Right lobe of liver (tissue), 6 donors: ENCODE measurements around the gene DPH3. TPM values are rescaled to one million over a fixed set of nuclear protein-coding genes. Genes with fewer than 3 reads are reported as not detected.
A peak's percentile ranks its signal among the peaks of the same experiment; 100 is the strongest.

Source experiments
- ATAC-seq, 4 donors: fragments of 200-7000 bp; cut with Tn5 transposase; one replicate each; pipeline ENCODE4 v1.9.1; 2020; ENCODE audit warnings: mild to moderate bottlenecking in 4 of 4, moderate library complexity in 4 of 4
- DNase-seq, 3 donors: peaks; one replicate each; pipeline ENCODE4 v3.0.0-alpha.2; 2020
- H3K27ac ChIP-seq, 3 donors: fragments of 200-600 bp; one replicate each; pipeline ENCODE4 v1.8.0; 2022
- H3K27me3 ChIP-seq, 2 donors: fragments of 200-600 bp; one replicate each; pipeline ENCODE4 v1.8.0; 2022
- H3K36me3 ChIP-seq, 4 donors: fragments of 200-600 bp; sonication (generic) in 1 of 4; one replicate each; pipeline versions ENCODE4 v1.5.1 to v1.8.0; 2017 to 2022; ENCODE audit warnings: control low read depth in 1 of 4
- H3K4me1 ChIP-seq, 4 donors: fragments of 200-600 bp; sonication (generic) in 1 of 4; one replicate each; pipeline versions ENCODE4 v1.5.1 to v1.8.0; 2017 to 2022; ENCODE audit warnings: control low read depth in 1 of 4
- H3K4me3 ChIP-seq, 3 donors: fragments of 200-600 bp; one replicate each; pipeline ENCODE4 v1.8.0; 2022
- H3K9me3 ChIP-seq, 4 donors: fragments of 200-600 bp; sonication (generic) in 1 of 4; one replicate each; pipeline versions ENCODE4 v1.5.1 to v1.8.0; 2017 to 2022; ENCODE audit warnings: control low read depth in 1 of 4
- POLR2A ChIP-seq: fragments of 450-650 bp; IDR thresholded peaks from one replicate; pipeline ENCODE4 v1.6.1; 2017; ENCODE audit warnings: antibody characterized with exemption, mild to moderate bottlenecking
- WGBS: methylation state at CpG from one replicate; pipeline ENCODE4 v1.1.6; 2018; ENCODE audit warnings: low coverage, low lambda C conversion rate; ENCODE audit not compliant: insufficient coverage; ENCODE audit errors: missing lambda C conversion rate; 5-methylcytosine and 5-hydroxymethylcytosine counted together
- intact Hi-C, 2 donors: fragments of 100-400 bp; cut with DNase I; formaldehyde crosslinking; loops; one replicate each; pipeline versions ENCODE4 v1.11.2 to v1.14.1; 2022
- total RNA-seq, 6 experiments: library from RNA; depleted of rRNA in 2 of 6; stranded (reverse); fragments of >200 nt in 2 of 6; fragmentation: NEBNext Ultra II Directional in 3 of 6; extraction: Animal tissue kit (Norgen Biotek cat#: 25700) in 3 of 6; gene quantifications; one replicate each; pipeline versions ENCODE4 v1.1.0 to v1.2.4, GENCODE V29; 2016 to 2023
- TF ChIP-seq, protein P1 (sequence below), 4 donors: fragments of 200-600 bp in 3 of 4; fragments of 450-650 bp in 1 of 4; IDR thresholded peaks; one replicate each; pipeline versions ENCODE4 v1.5.1 to v1.8.0; 2016 to 2022; ENCODE audit warnings: antibody characterized with exemption in 4 of 4, mild to moderate bottlenecking in 2 of 4
- donor health status: DM: no; HTN: yes; CAD: no.
- donor health status: DM: no; HTN: no; CAD: no.
- donor health status: DM: no; HTN: no; CAD: no.
- donor health status: DM: no; HTN: yes; CAD: no.
- donor health status: DM: no; HTN: yes; CAD: no.

DPH3 gene
- total RNA-seq, 6 experiments from 2014 or later, result 9.7 to 15.0 (median 12.9) TPM

DNA sequence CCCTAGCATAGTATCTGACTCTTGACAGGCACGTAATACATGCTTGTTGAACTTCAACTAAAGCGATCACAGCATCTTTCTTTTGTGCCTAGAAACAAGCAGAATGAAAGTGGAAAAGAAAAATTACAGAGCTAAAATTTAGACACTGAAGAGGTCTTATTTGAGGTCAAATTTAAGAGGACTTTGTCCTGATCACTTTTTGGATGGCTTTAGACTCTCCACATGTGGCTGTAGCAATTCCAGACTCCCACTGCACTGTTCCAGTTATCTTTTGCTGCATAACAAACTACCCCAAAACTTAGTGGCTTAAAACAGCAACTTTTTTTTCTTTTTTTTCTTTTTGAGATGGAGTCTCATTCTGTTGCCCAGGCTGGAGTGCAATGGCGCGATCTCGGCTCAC is 23.5 kb downstream of the DPH3 start:
- H3K9me3 ChIP-seq, result no peaks in the 10 kb centered on the region
- no peaks in the 10 kb centered on the region for H3K27me3 ChIP-seq
- no peak overlapping the region for H3K4me3 ChIP-seq
- H3K27ac ChIP-seq, result peak overlapping the region in 2 of 3 donors; percentile 35 to 43
- DNase-seq (no peak), ATAC-seq (peak in 3 of 4 donors; percentile 18 to 57 (median 52))
- H3K36me3 ChIP-seq, result no peaks in the 10 kb centered on the region
- 89% methylated on average over 5 of the region's 5 CpGs for WGBS
- H3K4me1 ChIP-seq, result peaks cover 0 to 51% (median 0%) of the 10 kb centered on the region in 4 donors
- intact Hi-C loops, result loop anchor here in 1 of 2 donors (10.0 kb wide), 2 partner anchors 186 to 606 kb away; no protein-coding TSS in a partner anchor
- no peak for TF ChIP-seq POLR2A
- TF ChIP-seq, protein P1, sequence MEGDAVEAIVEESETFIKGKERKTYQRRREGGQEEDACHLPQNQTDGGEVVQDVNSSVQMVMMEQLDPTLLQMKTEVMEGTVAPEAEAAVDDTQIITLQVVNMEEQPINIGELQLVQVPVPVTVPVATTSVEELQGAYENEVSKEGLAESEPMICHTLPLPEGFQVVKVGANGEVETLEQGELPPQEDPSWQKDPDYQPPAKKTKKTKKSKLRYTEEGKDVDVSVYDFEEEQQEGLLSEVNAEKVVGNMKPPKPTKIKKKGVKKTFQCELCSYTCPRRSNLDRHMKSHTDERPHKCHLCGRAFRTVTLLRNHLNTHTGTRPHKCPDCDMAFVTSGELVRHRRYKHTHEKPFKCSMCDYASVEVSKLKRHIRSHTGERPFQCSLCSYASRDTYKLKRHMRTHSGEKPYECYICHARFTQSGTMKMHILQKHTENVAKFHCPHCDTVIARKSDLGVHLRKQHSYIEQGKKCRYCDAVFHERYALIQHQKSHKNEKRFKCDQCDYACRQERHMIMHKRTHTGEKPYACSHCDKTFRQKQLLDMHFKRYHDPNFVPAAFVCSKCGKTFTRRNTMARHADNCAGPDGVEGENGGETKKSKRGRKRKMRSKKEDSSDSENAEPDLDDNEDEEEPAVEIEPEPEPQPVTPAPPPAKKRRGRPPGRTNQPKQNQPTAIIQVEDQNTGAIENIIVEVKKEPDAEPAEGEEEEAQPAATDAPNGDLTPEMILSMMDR (IDR thresholded peaks at IDR 0.05), result no peak

DNA sequence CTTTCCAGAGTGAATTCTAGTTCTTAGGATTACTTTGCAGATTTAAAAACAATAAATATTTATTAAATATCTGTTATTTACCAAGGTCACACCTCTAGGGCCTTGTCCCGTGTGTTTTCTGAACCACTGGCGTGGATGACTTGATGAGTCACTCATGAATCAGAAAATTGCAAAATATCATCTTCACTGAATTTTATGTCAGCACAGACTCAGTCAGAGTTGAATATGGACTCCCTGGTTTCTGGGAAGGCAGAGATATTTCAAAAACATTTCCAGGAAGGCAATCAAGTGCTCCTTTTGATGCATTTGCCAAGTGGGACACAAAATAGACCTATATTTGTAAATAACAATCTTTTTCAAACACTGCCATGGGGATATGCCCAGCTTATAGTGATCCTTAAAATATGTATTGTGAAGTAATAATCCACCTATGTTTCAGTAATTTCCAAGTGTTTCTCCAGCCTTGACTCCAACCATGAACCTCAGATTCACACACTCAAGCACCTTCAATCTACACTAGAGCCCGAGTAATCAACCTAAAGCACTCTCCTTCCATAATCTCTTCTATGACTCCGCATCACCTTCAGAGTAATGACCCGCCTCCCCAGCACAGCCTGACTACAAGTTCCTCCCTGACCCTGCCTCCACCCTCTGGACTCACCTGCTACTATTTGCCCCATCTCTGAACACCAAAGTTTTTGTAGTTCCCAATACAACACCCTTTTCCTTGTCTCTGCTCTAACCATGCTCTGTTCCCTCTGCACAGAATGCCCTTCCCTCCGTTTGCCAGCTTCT is 24.3 kb downstream of the DPH3 start:
- Histone ChIP-seq H3K27ac (peak overlapping the region in 2 of 3 donors; percentile 35 to 50), H3K27me3 (no peaks in the 10 kb centered on the region), H3K36me3 (no peaks in the 10 kb centered on the region), H3K4me3 (no peak overlapping the region), H3K4me1 (peaks cover 0 to 59% (median 0%) of the 10 kb centered on the region in 4 donors), H3K9me3 (no peaks in the 10 kb centered on the region)
- TF ChIP-seq, protein P1 (IDR thresholded peaks at IDR 0.05), result no peak
- TF ChIP-seq POLR2A, result no peak
- intact Hi-C loops, result loop anchor here in 1 of 2 donors (10.0 kb wide), 2 partner anchors 186 to 606 kb away; no protein-coding TSS in a partner anchor
- ATAC-seq, result peak in 3 of 4 donors; percentile 42 to 75 (median 69)
- WGBS, result 60% methylated on average over 6 of the region's 6 CpGs
- no peak for DNase-seq

DNA sequence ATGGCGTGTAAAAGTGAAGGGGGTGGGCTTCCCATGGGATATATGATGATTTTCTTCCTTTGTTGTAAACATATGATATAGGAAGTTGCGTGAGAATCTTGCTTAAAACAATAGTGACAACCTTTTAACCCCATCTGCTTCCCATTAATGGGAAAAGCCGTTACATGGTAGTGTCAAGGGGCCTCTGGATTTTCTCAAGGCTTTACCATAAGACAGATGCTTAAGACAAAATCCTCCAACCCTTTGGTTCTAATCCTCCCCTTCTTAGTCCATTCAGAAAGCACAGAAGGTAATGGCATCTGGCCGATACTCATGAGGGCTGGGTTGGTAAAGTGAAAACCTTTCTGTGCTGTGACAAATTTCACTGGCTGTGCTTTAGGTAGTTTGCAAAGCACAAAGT is 25.0 kb downstream of the DPH3 start:
- ATAC-seq (peak in 2 of 4 donors; percentile 8 to 18), DNase-seq (no peak)
- H3K36me3 ChIP-seq, result no peaks in the 10 kb centered on the region
- H3K4me1 ChIP-seq, result peaks cover 0 to 59% (median 0%) of the 10 kb centered on the region in 4 donors
- TF ChIP-seq, protein P1 (IDR thresholded peaks at IDR 0.05), result no peak
- TF ChIP-seq POLR2A, result no peak
- H3K27ac ChIP-seq, result peak overlapping the region in 2 of 3 donors; percentile 35 to 50
- no peaks in the 10 kb centered on the region for H3K9me3 ChIP-seq
- WGBS, result 74% methylated on average over 4 of the region's 4 CpGs
- intact Hi-C loops, result loop anchor here in 1 of 2 donors (10.0 kb wide), 2 partner anchors 185 to 605 kb away; no protein-coding TSS in a partner anchor
- no peaks in the 10 kb centered on the region for H3K27me3 ChIP-seq
- no peak overlapping the region for H3K4me3 ChIP-seq

DNA sequence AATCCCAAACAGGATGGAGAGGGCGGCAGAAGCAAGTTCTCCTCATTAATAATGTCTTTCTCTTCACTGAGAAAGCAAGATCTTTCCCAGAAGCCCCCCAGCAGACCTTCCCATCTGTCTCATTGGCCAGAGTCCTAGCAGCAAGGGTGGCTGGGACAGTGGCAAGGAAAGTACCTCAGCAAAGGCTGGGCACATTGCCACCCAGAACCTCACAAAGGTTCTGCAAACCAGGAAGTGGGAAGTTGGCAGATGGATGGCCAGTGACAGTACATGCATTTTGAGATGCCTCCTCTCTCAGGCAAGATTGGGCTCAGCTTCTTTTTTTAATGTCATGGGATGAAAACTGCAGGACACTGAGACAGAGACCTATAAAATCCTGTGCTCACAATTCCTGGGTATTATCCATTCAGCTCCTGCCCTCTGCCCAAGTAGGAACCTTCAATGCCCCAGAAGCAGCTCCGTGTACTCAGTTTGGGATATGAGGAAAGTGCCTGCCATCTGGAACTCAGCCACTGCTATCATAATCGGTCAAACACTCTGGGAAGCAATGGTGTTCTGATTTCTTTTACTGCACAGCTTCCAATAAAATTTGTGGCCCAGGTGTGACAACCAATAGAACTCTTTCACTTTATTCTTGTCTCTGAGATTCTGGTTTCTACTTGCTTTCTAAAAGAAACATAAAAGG is 25.5 kb downstream of the DPH3 start:
- Histone ChIP-seq H3K27ac (peak overlapping the region in 2 of 3 donors; percentile 35 to 50), H3K9me3 (no peaks in the 10 kb centered on the region), H3K4me3 (no peak overlapping the region), H3K36me3 (no peaks in the 10 kb centered on the region), H3K4me1 (peaks cover 0 to 59% (median 0%) of the 10 kb centered on the region in 4 donors), H3K27me3 (no peaks in the 10 kb centered on the region)
- ATAC-seq, result peak in 3 of 4 donors; percentile 60 to 71 (median 65)
- 45% methylated on average over 3 of the region's 3 CpGs for WGBS
- intact Hi-C loops, result no loop called here
- TF ChIP-seq, protein P1 (IDR thresholded peaks at IDR 0.05), result no peak
- TF ChIP-seq POLR2A, result no peak
- peak in 2 of 3 donors; percentile 63 to 80 for DNase-seq
